Measurements from ENCODE around the gene MAST2.

DNA sequence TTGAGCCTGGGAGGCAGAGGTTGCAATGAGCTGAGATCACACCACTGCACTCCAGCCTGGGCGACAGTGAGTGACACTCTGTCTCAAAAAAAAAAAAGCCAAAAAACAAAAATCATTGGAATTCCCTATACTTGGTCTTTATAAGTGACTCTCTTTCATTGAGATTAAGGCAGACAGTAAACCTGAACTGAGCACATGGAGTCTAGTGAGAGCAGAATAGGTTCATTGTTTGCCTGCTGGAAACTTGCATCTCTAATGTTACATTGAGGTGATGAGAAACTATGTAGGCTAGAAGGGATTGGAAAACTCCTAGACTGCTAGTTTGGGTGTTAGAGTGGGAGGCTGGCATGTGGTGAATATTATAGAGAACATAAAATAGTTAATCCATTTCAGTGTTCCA, 25.4 kb downstream of the MAST2 start:
- TF ChIP-seq, protein P1, sequence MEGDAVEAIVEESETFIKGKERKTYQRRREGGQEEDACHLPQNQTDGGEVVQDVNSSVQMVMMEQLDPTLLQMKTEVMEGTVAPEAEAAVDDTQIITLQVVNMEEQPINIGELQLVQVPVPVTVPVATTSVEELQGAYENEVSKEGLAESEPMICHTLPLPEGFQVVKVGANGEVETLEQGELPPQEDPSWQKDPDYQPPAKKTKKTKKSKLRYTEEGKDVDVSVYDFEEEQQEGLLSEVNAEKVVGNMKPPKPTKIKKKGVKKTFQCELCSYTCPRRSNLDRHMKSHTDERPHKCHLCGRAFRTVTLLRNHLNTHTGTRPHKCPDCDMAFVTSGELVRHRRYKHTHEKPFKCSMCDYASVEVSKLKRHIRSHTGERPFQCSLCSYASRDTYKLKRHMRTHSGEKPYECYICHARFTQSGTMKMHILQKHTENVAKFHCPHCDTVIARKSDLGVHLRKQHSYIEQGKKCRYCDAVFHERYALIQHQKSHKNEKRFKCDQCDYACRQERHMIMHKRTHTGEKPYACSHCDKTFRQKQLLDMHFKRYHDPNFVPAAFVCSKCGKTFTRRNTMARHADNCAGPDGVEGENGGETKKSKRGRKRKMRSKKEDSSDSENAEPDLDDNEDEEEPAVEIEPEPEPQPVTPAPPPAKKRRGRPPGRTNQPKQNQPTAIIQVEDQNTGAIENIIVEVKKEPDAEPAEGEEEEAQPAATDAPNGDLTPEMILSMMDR (IDR thresholded peaks at IDR 0.05; ENCODE audit: low read length): no peak
- no peak for TF ChIP-seq EZH2 (optimal IDR thresholded peaks at IDR 0.05; ENCODE audit: low read depth, low read length)
